Hair follicle dermal papilla cell (primary cell): ENCODE results near the gene PCMT1. TPM values are rescaled to one million over a fixed set of nuclear protein-coding genes. Genes with fewer than 3 reads are reported as not detected.

Experiments used
- total RNA-seq: library from RNA; depleted of rRNA; stranded (reverse); fragments of >200 nt; gene quantifications from 2 replicates; pipeline ENCODE4 v1.2.3, GENCODE V29; 2012

The PCMT1 gene
- 90.4 and 110 TPM in 2 replicates for total RNA-seq

DNA sequence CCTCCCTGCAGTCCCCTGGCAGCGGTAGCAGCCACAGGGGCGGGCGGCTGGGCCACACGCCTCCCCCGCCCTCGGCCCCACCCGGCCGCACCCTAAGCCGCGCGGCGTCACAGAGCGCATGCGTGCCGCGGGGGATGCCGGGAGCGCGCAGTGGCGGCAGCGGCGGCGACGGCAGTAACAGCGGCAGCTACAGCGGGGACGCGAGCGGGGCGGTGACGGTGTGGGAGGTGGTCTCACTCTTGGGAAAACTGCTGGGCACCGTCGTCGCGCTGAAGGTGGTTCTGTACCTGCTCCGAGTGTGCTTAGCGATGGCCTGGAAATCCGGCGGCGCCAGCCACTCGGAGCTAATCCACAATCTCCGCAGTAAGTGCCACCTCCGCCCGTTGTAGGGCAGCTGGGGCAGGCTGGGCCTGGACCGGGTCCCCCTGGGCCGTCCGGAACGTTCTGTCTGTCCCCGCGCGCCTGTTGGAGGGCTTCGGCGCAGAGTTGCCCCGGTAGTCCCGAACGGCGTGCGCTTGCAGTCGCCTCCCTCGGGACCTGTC is at the start of gene PCMT1:
TSS of gene PCMT1 (plus strand) at position 148 of the 542 bp plus-strand sequence. CDS start at position 309, 161 bp downstream.

GRCh38 chr6:149717588-149718458 is 31.7 kb upstream of the PCMT1 start, which contains the start of gene LATS1:
Gene LATS1 (minus strand): TSS chr6:149718101. CDS start chr6:149702126, 15,975 bp downstream.

DNA sequence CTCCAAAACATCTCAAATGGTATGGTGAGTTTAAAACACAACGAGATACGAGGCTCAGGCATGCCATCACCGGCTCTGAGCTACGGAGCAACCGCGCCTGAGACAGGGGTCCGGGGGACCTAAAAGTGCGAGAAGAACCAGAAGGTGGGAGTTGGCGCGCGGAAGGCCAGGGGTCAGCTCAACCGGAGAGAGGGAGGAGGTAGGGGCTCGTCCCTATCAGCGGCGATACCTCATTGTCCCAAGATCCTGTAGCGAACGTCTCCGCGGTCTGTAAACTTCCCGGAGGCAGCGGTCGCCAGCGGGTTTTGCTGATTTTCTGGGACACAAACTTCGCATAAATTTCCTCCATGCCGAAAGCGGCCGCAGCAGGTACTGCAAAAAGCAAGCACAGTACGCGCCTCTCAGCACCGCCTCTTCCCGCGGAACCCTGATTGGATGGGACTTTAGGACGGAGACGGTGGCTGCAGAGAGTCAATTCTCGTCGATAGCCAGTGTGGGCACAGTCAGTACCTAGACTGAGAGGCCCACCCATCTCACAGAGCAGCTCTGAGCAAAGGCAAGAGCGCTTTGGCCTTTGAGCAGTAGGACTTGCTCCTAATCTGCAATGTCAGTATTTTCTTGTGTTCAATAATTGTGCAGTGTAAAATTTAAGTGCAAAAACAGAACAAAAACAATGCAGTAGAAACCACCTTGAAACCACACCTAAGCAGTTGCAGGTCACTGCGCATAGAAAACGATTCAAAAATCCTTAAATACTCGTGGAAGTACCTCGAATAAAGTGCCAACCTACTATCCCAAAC is 3.2 kb upstream of the PCMT1 start, which contains the start of gene NUP43:
TSS of gene NUP43 (minus strand) at position 383 of the 800 bp plus-strand sequence. CDS start at position 349, 34 bp downstream.

Other genes starting within 250 kb of the PCMT1 start
- gene PPIL4, start 203.7 kb upstream of the PCMT1 start, total RNA-seq = 32.3 and 35.7 TPM in 2 replicates
- 53.5 and 55.3 TPM in 2 replicates for gene GINM1, start 183.4 kb upstream of the PCMT1 start, total RNA-seq
- 28.3 and 29.5 TPM in 2 replicates for gene KATNA1, start 101.0 kb upstream of the PCMT1 start, total RNA-seq
- 30.4 and 34.1 TPM in 2 replicates for gene LATS1, start 31.6 kb upstream of the PCMT1 start, total RNA-seq
- 23.4 and 35.1 TPM in 2 replicates for gene NUP43, start 3.2 kb upstream of the PCMT1 start, total RNA-seq
- 96.8 and 137 TPM in 2 replicates for gene LRP11, start 114.6 kb downstream of the PCMT1 start, total RNA-seq
- gene RAET1E, start 148.4 kb downstream of the PCMT1 start, total RNA-seq = 0.49 TPM in 1 of 2 replicates, not detected in the other
- 1.3 and 1.9 TPM in 2 replicates for gene RAET1G, start 173.4 kb downstream of the PCMT1 start, total RNA-seq
- gene ULBP2, start 192.3 kb downstream of the PCMT1 start, total RNA-seq = 2.1 and 3.1 TPM in 2 replicates
- 0.61 and 1.1 TPM in 2 replicates for gene ULBP1, start 214.2 kb downstream of the PCMT1 start, total RNA-seq